ENCODE measurements around the gene SERPING1.

GRCh38 chr11:57605028-57605420, 7.5 kb downstream of the SERPING1 start:
- no peak for TF ChIP-seq CTCF (conservative IDR thresholded peaks at IDR 0.05 in 1 of 2, IDR thresholded peaks at IDR 0.05 in 1 of 2; ENCODE audit: extremely low read depth in 1 of 2, insufficient read depth in 1 of 2, low read depth in 1 of 2, low read length in 2 of 2)
- no peak for TF ChIP-seq EZH2 (IDR thresholded peaks at IDR 0.05; ENCODE audit: borderline replicate concordance, low read length)
